GM19468 (cell line): ENCODE data around the gene PCBP1.
A peak's percentile ranks its signal among the peaks of the same experiment; 100 is the strongest.
"Not testable (repeated sequence)": the region's sequence is repeated elsewhere in the genome, so short reads cannot be mapped to it uniquely, and the experiment has no call there.

Source experiments
- ATAC-seq: cut with Tn5 transposase; IDR thresholded peaks from one replicate; pipeline ENCODE4 v1.9.1; 2021; ENCODE audit warnings: mild to moderate bottlenecking, moderate library complexity, moderate number of reproducible peaks; ENCODE audit not compliant: unreplicated experiment; ENCODE audit errors: extremely low read depth

PCBP1 gene

GRCh38 chr2:70086838-70087701 is at the start of gene PCBP1:
Gene PCBP1, plus strand, starts transcription at chr2:70087477. Its CDS starts 267 bp downstream, at chr2:70087744.
- ATAC-seq: peak; percentile 19

GRCh38 chr2:70039366-70039765 is 47.9 kb upstream of the PCBP1 start:
- no peak for ATAC-seq

- ATAC-seq: no peak
Observed at GRCh38 chr2:70041663-70042062, 45.6 kb upstream of the PCBP1 start.

- no peak for ATAC-seq
Observed at GRCh38 chr2:70042246-70042645, 45.0 kb upstream of the PCBP1 start.

GRCh38 chr2:70043252-70043875 is 43.9 kb upstream of the PCBP1 start:
- no peak for ATAC-seq

- no peak for ATAC-seq
Observed at GRCh38 chr2:70044290-70045040, 42.8 kb upstream of the PCBP1 start.

GRCh38 chr2:70045405-70045804 is 41.9 kb upstream of the PCBP1 start:
- no peak for ATAC-seq

- no peak for ATAC-seq
Observed at GRCh38 chr2:70045932-70046331, 41.3 kb upstream of the PCBP1 start.

GRCh38 chr2:70046534-70046933 is 40.7 kb upstream of the PCBP1 start:
- ATAC-seq: no peak

GRCh38 chr2:70047451-70047850 is 39.8 kb upstream of the PCBP1 start:
- ATAC-seq: no peak

GRCh38 chr2:70049255-70049654 is 38.0 kb upstream of the PCBP1 start:
- ATAC-seq: no peak

- ATAC-seq: no peak
Observed at GRCh38 chr2:70050631-70051425, 36.4 kb upstream of the PCBP1 start.

- not testable (repeated sequence) for ATAC-seq
Observed at GRCh38 chr2:70055259-70055658, 32.0 kb upstream of the PCBP1 start.

- no peak for ATAC-seq
Observed at GRCh38 chr2:70061317-70061716, 26.0 kb upstream of the PCBP1 start.

- no peak for ATAC-seq
Observed at GRCh38 chr2:70062270-70062669, 25.0 kb upstream of the PCBP1 start.

- ATAC-seq: no peak
Observed at GRCh38 chr2:70068119-70068518, 19.2 kb upstream of the PCBP1 start.

GRCh38 chr2:70069049-70069448 is 18.2 kb upstream of the PCBP1 start:
- ATAC-seq: peak; percentile 45

- peak; percentile 30 for ATAC-seq
Observed at GRCh38 chr2:70070542-70071268, 16.6 kb upstream of the PCBP1 start.

GRCh38 chr2:70073493-70073892 is 13.8 kb upstream of the PCBP1 start:
- ATAC-seq: no peak
